HG02759 (cell line): ENCODE results near the gene OSBPL6.
A peak's percentile ranks its signal among the peaks of the same experiment; 100 is the strongest.
"Not testable (repeated sequence)": the region's sequence is repeated elsewhere in the genome, so short reads cannot be mapped to it uniquely, and the experiment has no call there.

Experiments
- ATAC-seq: cut with Tn5 transposase; IDR thresholded peaks from one replicate; pipeline ENCODE4 v1.9.1; 2021; ENCODE audit warnings: mild to moderate bottlenecking, moderate library complexity; ENCODE audit not compliant: unreplicated experiment

Gene OSBPL6

DNA sequence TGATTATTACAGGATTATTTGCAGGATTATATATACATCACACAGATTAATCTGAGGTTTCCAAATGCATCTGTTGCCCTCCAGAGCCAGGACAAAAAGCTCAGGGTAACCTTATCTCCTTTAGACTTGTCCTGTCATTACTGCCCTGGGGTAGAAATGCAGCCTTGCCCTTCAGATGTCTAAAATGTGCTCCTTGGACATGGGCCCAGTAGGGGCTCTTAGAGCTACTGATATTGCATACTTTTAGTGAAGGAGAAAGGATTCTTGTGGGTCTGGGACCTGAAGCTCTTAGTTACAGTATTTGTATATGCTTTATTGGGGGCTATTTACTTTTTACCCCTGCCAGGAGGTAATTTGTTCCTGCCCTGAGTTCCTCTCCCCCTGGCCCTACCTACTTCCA lies 200.5 kb downstream of the OSBPL6 start:
- no peak for ATAC-seq

GRCh38 chr2:178395295-178395694 lies 201.0 kb downstream of the OSBPL6 start:
- ATAC-seq = no peak

- no peak for ATAC-seq
Observed at GRCh38 chr2:178395941-178396570, 201.7 kb downstream of the OSBPL6 start.

GRCh38 chr2:178397002-178397605 lies 202.8 kb downstream of the OSBPL6 start:
- peak; percentile 94 for ATAC-seq

- no peak for ATAC-seq
Observed at GRCh38 chr2:178401994-178402437, 207.7 kb downstream of the OSBPL6 start.

GRCh38 chr2:178403671-178404306 lies 209.5 kb downstream of the OSBPL6 start:
- ATAC-seq = peak; percentile 43

DNA sequence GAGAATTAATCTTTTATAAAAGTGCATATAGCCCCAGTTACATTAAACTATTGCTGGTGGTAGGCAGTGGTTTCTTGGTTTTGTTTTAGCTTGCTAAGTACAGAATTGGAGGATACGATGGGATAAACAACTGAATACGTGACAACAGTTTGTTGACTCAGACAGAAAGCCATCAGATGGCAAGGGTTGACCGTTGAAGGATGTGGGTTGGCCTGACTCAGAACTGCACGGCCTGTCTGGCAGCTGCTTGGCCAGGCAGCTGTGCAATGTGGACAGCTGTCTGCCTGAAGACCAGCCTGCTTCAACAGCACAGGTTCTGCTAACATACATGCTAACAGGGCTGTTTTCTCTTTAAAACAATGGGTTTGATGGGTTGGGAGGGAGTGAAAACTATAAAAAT lies 210.1 kb downstream of the OSBPL6 start:
- peak; percentile 99 for ATAC-seq

GRCh38 chr2:178409261-178409660 lies 214.9 kb downstream of the OSBPL6 start:
- no peak for ATAC-seq

DNA sequence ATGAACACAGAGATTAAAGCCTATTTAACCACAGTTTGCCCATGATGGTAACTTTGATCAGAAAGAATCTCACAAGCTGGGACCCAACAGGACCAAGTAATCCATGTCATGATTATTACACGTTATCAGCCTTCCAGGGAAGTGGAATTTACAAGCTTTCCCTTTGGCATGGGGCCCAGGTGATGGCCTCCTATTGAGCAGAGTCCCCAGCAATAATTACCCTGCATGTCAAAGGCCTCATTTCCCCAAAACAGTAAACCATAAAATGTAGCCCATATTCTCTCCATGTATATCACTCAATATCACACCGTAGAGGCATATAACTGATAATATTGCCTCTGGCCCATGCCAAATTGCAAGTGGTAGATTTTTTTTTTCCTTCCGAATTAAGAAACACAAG lies 217.7 kb downstream of the OSBPL6 start:
- ATAC-seq = no peak

- ATAC-seq = not testable (repeated sequence)
Observed at GRCh38 chr2:178412453-178412852, 218.1 kb downstream of the OSBPL6 start.

GRCh38 chr2:178413472-178414265 lies 219.4 kb downstream of the OSBPL6 start:
- ATAC-seq = peak; percentile 84

DNA sequence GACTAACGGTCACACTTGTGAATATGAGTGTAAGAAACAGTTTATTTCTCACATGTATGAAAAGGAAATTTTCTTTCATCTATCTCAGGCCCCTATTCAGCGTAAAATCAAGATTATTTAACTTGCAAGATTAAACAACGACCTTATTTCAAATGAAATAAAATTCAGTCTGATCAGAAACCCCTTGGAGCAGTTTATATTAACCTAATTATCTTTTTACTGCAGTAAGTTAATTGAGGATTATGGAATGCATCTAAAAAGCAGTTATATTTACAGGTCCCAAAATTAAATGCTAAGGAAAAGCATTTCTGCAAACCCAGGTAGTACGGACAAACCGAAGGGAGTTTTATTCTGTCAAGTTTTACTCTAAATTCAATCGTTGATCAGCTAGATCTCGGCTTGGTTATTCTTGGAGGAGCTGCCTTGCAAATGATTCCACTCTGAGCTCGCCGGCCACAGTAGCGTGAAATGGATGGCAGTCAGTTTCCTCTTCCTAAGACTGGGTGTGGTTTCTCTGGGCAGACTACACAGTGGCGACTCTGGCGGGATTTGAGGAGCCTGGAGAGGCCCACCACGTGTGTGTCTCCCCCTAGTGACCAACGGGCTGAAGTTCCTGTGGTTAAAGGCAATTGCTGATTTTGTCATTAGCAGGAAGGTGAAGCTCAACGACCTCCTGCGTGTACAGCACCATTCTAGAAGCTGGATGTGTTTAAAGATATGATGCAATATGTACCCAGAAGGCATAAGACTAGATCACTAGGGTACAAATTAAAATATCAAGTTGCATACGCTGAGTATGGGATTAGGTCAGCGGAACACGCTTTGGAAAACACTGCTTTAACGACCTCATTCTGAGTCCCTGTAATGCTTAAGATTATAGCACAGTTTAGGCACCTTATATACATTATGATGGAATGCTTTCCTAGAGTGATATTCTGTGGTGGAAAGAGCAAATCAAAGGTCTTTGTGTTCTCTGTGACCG lies 220.2 kb downstream of the OSBPL6 start:
- ATAC-seq = peak; percentile 77

- no peak for ATAC-seq
Observed at GRCh38 chr2:178415979-178416378, 221.7 kb downstream of the OSBPL6 start.

- no peak for ATAC-seq
Observed at GRCh38 chr2:178417916-178418315, 223.6 kb downstream of the OSBPL6 start.

DNA sequence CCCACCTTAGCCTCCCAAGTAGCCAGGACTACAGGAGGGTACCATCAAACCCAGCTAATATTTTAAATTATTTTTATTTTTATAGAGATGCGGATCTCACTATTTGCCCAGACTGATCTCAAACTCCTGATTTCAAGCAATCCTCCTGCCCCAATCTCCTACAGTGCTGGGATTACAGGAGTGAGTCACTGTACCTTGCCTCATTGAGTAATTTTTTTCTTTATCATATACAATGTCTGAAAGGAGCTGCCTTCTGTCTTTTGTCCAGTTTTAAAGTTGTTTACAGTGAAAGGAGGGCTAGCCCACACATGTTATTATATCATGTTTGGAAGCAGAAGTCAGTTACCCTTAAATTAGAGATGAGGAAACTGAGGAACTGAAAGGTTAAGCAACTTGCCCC lies 224.1 kb downstream of the OSBPL6 start:
- no peak for ATAC-seq

DNA sequence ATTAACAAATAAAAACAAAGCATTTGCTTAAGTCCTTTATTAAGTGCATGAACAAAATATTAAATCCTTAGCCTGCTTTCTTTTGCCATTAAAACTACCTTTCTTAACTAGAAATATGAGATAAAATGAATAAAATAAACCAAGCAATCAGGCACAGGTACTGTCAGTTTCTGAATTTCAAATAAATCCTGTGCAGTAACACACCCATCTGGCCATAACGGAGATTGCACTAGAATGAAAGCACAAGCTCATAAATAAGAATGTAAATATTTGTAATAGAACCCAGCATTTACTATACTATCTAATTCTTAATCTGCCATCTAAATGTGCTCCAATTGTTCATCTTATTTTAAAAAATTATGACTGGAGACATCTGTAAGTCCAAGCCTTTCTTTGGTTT lies 224.8 kb downstream of the OSBPL6 start:
- ATAC-seq = no peak

DNA sequence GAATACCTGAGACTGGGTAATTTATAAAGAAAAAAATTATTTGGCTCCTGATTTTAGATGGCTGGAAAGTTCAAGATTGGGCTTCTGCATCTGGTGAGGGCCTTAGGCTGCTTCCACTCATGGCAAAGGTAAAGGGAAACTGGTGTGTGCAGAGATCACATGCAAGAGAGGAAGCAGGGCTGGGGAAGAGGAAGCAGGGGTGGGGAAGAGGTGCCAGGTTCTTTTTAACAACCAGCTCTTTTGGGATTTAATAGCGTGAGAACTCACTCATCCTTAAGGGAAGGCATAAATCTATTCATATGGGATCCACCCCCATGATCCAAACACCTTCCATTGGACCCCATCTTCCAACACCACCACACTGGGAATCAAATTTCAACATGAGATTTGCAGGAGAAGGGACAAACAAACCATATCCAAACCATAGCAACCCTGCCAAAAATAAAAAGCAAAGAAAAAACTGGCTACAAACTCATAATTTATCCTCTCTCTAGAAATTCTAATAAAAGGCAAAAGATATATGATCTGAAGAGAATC lies 226.2 kb downstream of the OSBPL6 start:
- ATAC-seq = no peak

DNA sequence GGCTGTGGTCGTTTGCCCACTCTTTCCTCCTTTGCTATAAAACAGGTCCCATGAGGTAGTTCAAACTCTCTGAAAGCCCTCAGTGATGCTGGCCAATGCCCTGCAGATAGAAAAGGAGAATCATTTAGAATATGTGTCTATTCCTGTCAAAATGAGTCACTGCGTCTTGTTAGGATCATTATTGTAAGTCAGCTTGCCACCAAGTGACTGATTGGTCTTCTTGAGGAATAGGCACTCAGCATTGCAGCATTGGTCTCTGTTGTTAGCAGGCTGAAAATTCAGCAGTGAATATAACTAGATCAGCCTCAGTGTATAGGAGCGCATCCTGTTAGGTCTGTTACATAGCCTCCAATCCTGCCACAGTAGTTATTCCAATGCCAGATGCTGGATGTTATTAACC lies 227.8 kb downstream of the OSBPL6 start:
- ATAC-seq = no peak

- not testable (repeated sequence) for ATAC-seq
Observed at GRCh38 chr2:178423746-178424145, 229.4 kb downstream of the OSBPL6 start.

GRCh38 chr2:178425255-178425827 lies 231.0 kb downstream of the OSBPL6 start:
- no peak for ATAC-seq
